ENCODE results near the gene USP32. TPM values are rescaled to one million over a fixed set of nuclear protein-coding genes. Genes with fewer than 3 reads are reported as not detected.

USP32 gene
- total and polyA plus RNA-seq, 12 donors, result 22.0 to 99.3 (median 54.4) TPM

GRCh38 chr17:60169921-60170817, 221.8 kb downstream of the USP32 start:
- WGBS, 4 donors, result 64 to 71% (median 68%) methylated on average over 10 of the region's 10 CpGs
- Histone ChIP-seq H3K36me3 (replicated peaks in 1 of 2) (no peaks in the 10 kb centered on the region), H3K27ac (peak overlapping the region in 2 of 5 donors; percentile 41 to 55), H3K4me1 (replicated peaks in 1 of 2) (peaks cover 0 to 15% of the 10 kb centered on the region in 2 donors), H3K27me3 (no peaks in the 10 kb centered on the region), H3K4me3 (no peak overlapping the region), H3K9me3 (replicated peaks in 1 of 3) (no peaks in the 10 kb centered on the region)
- DNase-seq, result peak in 2 of 7 donors; percentile 21 to 35
- intact Hi-C loops (cut with DNase I), result no loop called here
- no peak for TF ChIP-seq POLR2A (IDR thresholded peaks at IDR 0.05)
- TF ChIP-seq, protein P1, sequence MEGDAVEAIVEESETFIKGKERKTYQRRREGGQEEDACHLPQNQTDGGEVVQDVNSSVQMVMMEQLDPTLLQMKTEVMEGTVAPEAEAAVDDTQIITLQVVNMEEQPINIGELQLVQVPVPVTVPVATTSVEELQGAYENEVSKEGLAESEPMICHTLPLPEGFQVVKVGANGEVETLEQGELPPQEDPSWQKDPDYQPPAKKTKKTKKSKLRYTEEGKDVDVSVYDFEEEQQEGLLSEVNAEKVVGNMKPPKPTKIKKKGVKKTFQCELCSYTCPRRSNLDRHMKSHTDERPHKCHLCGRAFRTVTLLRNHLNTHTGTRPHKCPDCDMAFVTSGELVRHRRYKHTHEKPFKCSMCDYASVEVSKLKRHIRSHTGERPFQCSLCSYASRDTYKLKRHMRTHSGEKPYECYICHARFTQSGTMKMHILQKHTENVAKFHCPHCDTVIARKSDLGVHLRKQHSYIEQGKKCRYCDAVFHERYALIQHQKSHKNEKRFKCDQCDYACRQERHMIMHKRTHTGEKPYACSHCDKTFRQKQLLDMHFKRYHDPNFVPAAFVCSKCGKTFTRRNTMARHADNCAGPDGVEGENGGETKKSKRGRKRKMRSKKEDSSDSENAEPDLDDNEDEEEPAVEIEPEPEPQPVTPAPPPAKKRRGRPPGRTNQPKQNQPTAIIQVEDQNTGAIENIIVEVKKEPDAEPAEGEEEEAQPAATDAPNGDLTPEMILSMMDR (IDR thresholded peaks at IDR 0.05), result no peak

DNA sequence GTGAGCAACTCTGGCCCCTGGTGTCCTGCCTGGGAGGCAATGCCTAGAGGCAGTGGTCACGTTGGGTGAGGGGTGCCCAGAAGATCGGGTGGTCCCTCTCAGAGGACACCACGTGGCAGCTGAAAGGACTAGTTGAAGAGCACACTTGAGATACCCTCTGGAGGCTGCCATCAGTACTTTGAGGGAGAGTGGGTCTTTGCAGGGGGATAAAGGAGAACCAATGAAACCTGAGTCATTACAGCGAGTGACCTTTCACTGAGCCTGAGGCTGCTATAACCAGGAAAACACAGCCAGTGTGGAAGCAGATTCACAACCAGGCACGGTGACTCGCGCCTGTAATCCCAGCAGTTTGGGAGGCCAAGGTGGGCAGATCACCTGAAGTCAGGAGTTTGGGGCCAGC, 223.3 kb downstream of the USP32 start:
- Histone ChIP-seq H3K27ac (no peak overlapping the region), H3K4me3 (no peak overlapping the region), H3K27me3 (no peaks in the 10 kb centered on the region), H3K9me3 (replicated peaks in 1 of 3) (no peaks in the 10 kb centered on the region), H3K36me3 (replicated peaks in 1 of 2) (no peaks in the 10 kb centered on the region), H3K4me1 (replicated peaks in 1 of 2) (peaks cover 0 to 15% of the 10 kb centered on the region in 2 donors)
- TF ChIP-seq, protein P1 (IDR thresholded peaks at IDR 0.05), result no peak
- no peak for TF ChIP-seq POLR2A (IDR thresholded peaks at IDR 0.05)
- 63 to 70% (median 67%) methylated on average over 3 to 7 of the region's 7 CpGs for WGBS, 4 donors
- no peak for DNase-seq
- intact Hi-C loops (cut with DNase I), result no loop called here

- H3K27me3 ChIP-seq, result no peaks in the 10 kb centered on the region
- peak in 4 of 7 donors; percentile 32 to 60 (median 51) for DNase-seq
- 49 to 70% (median 58%) methylated on average over 9 to 11 of the region's 11 CpGs for WGBS, 4 donors
- no peaks in the 10 kb centered on the region for H3K36me3 ChIP-seq (replicated peaks in 1 of 2)
- H3K4me3 ChIP-seq, result no peak overlapping the region
- TF ChIP-seq POLR2A (IDR thresholded peaks at IDR 0.05), result no peak
- peaks cover 0 to 15% of the 10 kb centered on the region in 2 donors for H3K4me1 ChIP-seq (replicated peaks in 1 of 2)
- H3K27ac ChIP-seq, result no peak overlapping the region
- intact Hi-C loops (cut with DNase I), result no loop called here
- H3K9me3 ChIP-seq (replicated peaks in 1 of 3), result no peaks in the 10 kb centered on the region
These were observed 224.7 kb downstream of the USP32 start for GRCh38 chr17:60167065-60167741.

GRCh38 chr17:60165971-60166370, 226.0 kb downstream of the USP32 start:
- intact Hi-C loops (cut with DNase I), result no loop called here
- Histone ChIP-seq H3K27ac (no peak overlapping the region), H3K27me3 (no peaks in the 10 kb centered on the region), H3K9me3 (replicated peaks in 1 of 3) (no peaks in the 10 kb centered on the region), H3K36me3 (replicated peaks in 1 of 2) (no peaks in the 10 kb centered on the region), H3K4me1 (replicated peaks in 1 of 2) (peaks cover 0 to 11% of the 10 kb centered on the region in 2 donors), H3K4me3 (no peak overlapping the region)
- no peak for TF ChIP-seq POLR2A (IDR thresholded peaks at IDR 0.05)
- TF ChIP-seq, protein P1 (IDR thresholded peaks at IDR 0.05), result no peak
- peak in 1 of 7 donors; percentile 5 for DNase-seq
- WGBS, 4 donors, result 69 to 87% (median 79%) methylated on average over 5 of the region's 5 CpGs
